Measurements from ENCODE around the gene CEACAM19. TPM values are rescaled to one million over a fixed set of nuclear protein-coding genes. Genes with fewer than 3 reads are reported as not detected.
A peak's percentile ranks its signal among the peaks of the same experiment; 100 is the strongest.
"Not testable (repeated sequence)": the region's sequence is repeated elsewhere in the genome, so short reads cannot be mapped to it uniquely, and the experiment has no call there.

Gene CEACAM19
- total RNA-seq (1 to 10 TPM; 1.9 to 3.6 TPM), polyA plus RNA-seq (under 1 TPM in 1 of 3 donors, not detected in 2; 0.14 TPM), total RNA-seq (0.49 to 2.2 (median 1.2) reads per million in 6 experiments)

- H3K4me3 Mint-ChIP-seq: no peak within 1 kb of the TSS
- H3K4me1 Mint-ChIP-seq: no peaks in the 10 kb centered on the region
- no peaks in the 10 kb centered on the region for H3K36me3 Mint-ChIP-seq
- DNase-seq (no peak), ATAC-seq (no peak)
- no peaks in the 10 kb centered on the region for H3K9me3 Mint-ChIP-seq
- POLR2A ChIA-PET: no interaction called here
- H3K27me3 Mint-ChIP-seq: peaks cover 0 to 3% (median 0%) of the 10 kb centered on the region in 5 donors
- H3K27ac Mint-ChIP-seq: no peak within 1 kb of the TSS
These were observed at the start of gene CEACAM19 for GRCh38 chr19:44671400-44671799. Gene CEACAM19, plus strand, starts transcription at chr19:44671482. Its CDS starts 450 bp downstream, at chr19:44671932.

- H3K4me1 Mint-ChIP-seq: no peaks in the 10 kb centered on the region
- H3K9me3 Mint-ChIP-seq: peaks cover 0 to 14% (median 0%) of the 10 kb centered on the region in 9 donors
- peaks cover 0 to 10% (median 5%) of the 10 kb centered on the region in 5 donors for H3K27me3 Mint-ChIP-seq
- DNase-seq (no peak), ATAC-seq (no peak)
- POLR2A ChIA-PET: no interaction called here
- H3K36me3 Mint-ChIP-seq: peaks cover 0 to 3% (median 0%) of the 10 kb centered on the region in 3 donors
- H3K27ac Mint-ChIP-seq: no peak overlapping the region
- no peak overlapping the region for H3K4me3 Mint-ChIP-seq
These were observed 48.2 kb upstream of the CEACAM19 start for GRCh38 chr19:44623080-44623479.

- H3K27me3 Mint-ChIP-seq: peaks cover under 1 to 10% (median 5%) of the 10 kb centered on the region in 5 donors
- no peak overlapping the region for H3K27ac Mint-ChIP-seq
These were observed 47.7 kb upstream of the CEACAM19 start for GRCh38 chr19:44623626-44624025.

GRCh38 chr19:44624840-44625354 lies 46.4 kb upstream of the CEACAM19 start:
- H3K27ac Mint-ChIP-seq: no peak overlapping the region
- peaks cover 0 to 13% (median 0%) of the 10 kb centered on the region in 9 donors for H3K9me3 Mint-ChIP-seq
- ATAC-seq: no peak
- H3K4me3 Mint-ChIP-seq: no peak overlapping the region
- H3K36me3 Mint-ChIP-seq: peaks cover 0 to 3% (median 0%) of the 10 kb centered on the region in 3 donors
- no peaks in the 10 kb centered on the region for H3K4me1 Mint-ChIP-seq
- POLR2A ChIA-PET: no interaction called here
- H3K27me3 Mint-ChIP-seq: peaks cover 5 to 10% (median 6%) of the 10 kb centered on the region in 5 donors
- DNase-seq: no peak

More at GRCh38 chr19:44623626-44624025, 47.7 kb upstream of the CEACAM19 start:
- POLR2A ChIA-PET: no interaction called here
- ATAC-seq (no peak), DNase-seq (no peak)
- Mint-ChIP-seq H3K36me3 (peaks cover 0 to 3% (median 0%) of the 10 kb centered on the region in 3 donors), H3K4me3 (no peak overlapping the region), H3K9me3 (peaks cover 0 to 14% (median 0%) of the 10 kb centered on the region in 9 donors), H3K4me1 (no peaks in the 10 kb centered on the region)

GRCh38 chr19:44625637-44626036 lies 45.6 kb upstream of the CEACAM19 start:
- DNase-seq, H3K27ac Mint-ChIP-seq, H3K4me1 Mint-ChIP-seq, ATAC-seq, H3K4me3 Mint-ChIP-seq, POLR2A ChIA-PET, H3K36me3 Mint-ChIP-seq: not testable (repeated sequence)
- peaks cover 5 to 10% (median 6%) of the 10 kb centered on the region in 5 donors for H3K27me3 Mint-ChIP-seq
- peaks cover 0 to 13% (median 0%) of the 10 kb centered on the region in 9 donors for H3K9me3 Mint-ChIP-seq

GRCh38 chr19:44626048-44626624 lies 45.1 kb upstream of the CEACAM19 start:
- DNase-seq (no peak), ATAC-seq (no peak)
- peaks cover 0 to 3% (median 0%) of the 10 kb centered on the region in 3 donors for H3K36me3 Mint-ChIP-seq
- H3K27ac Mint-ChIP-seq: no peak overlapping the region
- no peaks in the 10 kb centered on the region for H3K4me1 Mint-ChIP-seq
- POLR2A ChIA-PET: no interaction called here
- peaks cover 5 to 10% (median 7%) of the 10 kb centered on the region in 5 donors for H3K27me3 Mint-ChIP-seq
- no peak overlapping the region for H3K4me3 Mint-ChIP-seq
- peaks cover 0 to 13% (median 0%) of the 10 kb centered on the region in 9 donors for H3K9me3 Mint-ChIP-seq

- POLR2A ChIA-PET: no interaction called here
- H3K4me1 Mint-ChIP-seq: no peaks in the 10 kb centered on the region
- H3K27ac Mint-ChIP-seq: no peak overlapping the region
- peaks cover 0 to 13% (median 0%) of the 10 kb centered on the region in 9 donors for H3K9me3 Mint-ChIP-seq
- H3K36me3 Mint-ChIP-seq: peaks cover 0 to 3% (median 0%) of the 10 kb centered on the region in 3 donors
- ATAC-seq (no peak), DNase-seq (no peak)
- peaks cover 5 to 10% (median 9%) of the 10 kb centered on the region in 5 donors for H3K27me3 Mint-ChIP-seq
- H3K4me3 Mint-ChIP-seq: no peak overlapping the region
These were observed 43.7 kb upstream of the CEACAM19 start for GRCh38 chr19:44627631-44628030.

GRCh38 chr19:44628793-44629192 lies 42.5 kb upstream of the CEACAM19 start:
- DNase-seq (no peak), ATAC-seq (no peak)
- peaks cover 0 to 13% (median 0%) of the 10 kb centered on the region in 9 donors for H3K9me3 Mint-ChIP-seq
- H3K27me3 Mint-ChIP-seq: peaks cover 5 to 14% (median 9%) of the 10 kb centered on the region in 5 donors
- no peak overlapping the region for H3K4me3 Mint-ChIP-seq
- peaks cover 0 to 3% (median 0%) of the 10 kb centered on the region in 3 donors for H3K36me3 Mint-ChIP-seq
- no peak overlapping the region for H3K27ac Mint-ChIP-seq
- no peaks in the 10 kb centered on the region for H3K4me1 Mint-ChIP-seq
- POLR2A ChIA-PET: no interaction called here

- H3K4me3 Mint-ChIP-seq, H3K4me1 Mint-ChIP-seq, ATAC-seq, H3K9me3 Mint-ChIP-seq, H3K27ac Mint-ChIP-seq, H3K36me3 Mint-ChIP-seq, POLR2A ChIA-PET, DNase-seq: not testable (repeated sequence)
- peaks cover 9 to 26% (median 17%) of the 10 kb centered on the region in 5 donors for H3K27me3 Mint-ChIP-seq
These were observed 39.7 kb upstream of the CEACAM19 start for GRCh38 chr19:44631611-44632010.

- H3K9me3 Mint-ChIP-seq, H3K4me1 Mint-ChIP-seq, H3K4me3 Mint-ChIP-seq, POLR2A ChIA-PET, ATAC-seq, DNase-seq, H3K27ac Mint-ChIP-seq, H3K36me3 Mint-ChIP-seq: not testable (repeated sequence)
- peaks cover 4 to 20% (median 15%) of the 10 kb centered on the region in 5 donors for H3K27me3 Mint-ChIP-seq
These were observed 37.2 kb upstream of the CEACAM19 start for GRCh38 chr19:44634058-44634457.

- Mint-ChIP-seq H3K27ac (peak overlapping the region in 1 of 10 donors; percentile 91), H3K4me1 (no peaks in the 10 kb centered on the region), H3K4me3 (no peak overlapping the region), H3K36me3 (no peaks in the 10 kb centered on the region), H3K27me3 (peaks cover 4 to 20% (median 15%) of the 10 kb centered on the region in 5 donors), H3K9me3 (peaks cover 0 to 4% (median 0%) of the 10 kb centered on the region in 9 donors)
- POLR2A ChIA-PET: interaction anchor here (0.7 kb wide), 1 partner anchor 169 kb away, joined by 4 read pairs; no protein-coding TSS in a partner anchor
- ATAC-seq: no peak
- DNase-seq: no peak
These were observed 36.5 kb upstream of the CEACAM19 start for GRCh38 chr19:44634785-44635184.

- H3K36me3 Mint-ChIP-seq: no peaks in the 10 kb centered on the region
- no peak for ATAC-seq
- no peak overlapping the region for H3K27ac Mint-ChIP-seq
- no peak overlapping the region for H3K4me3 Mint-ChIP-seq
- no peak for DNase-seq
- H3K27me3 Mint-ChIP-seq: peaks cover 4 to 20% (median 15%) of the 10 kb centered on the region in 5 donors
- POLR2A ChIA-PET: no interaction called here
- peaks cover 0 to 4% (median 0%) of the 10 kb centered on the region in 9 donors for H3K9me3 Mint-ChIP-seq
- no peaks in the 10 kb centered on the region for H3K4me1 Mint-ChIP-seq
These were observed 35.5 kb upstream of the CEACAM19 start for GRCh38 chr19:44635581-44636438.
